ENCODE results near the gene GUK1.

GRCh38 chr1:228098323-228098931, 41.7 kb upstream of the GUK1 start:
- TF ChIP-seq ZNF274 (IDR thresholded peaks at IDR 0.05; ENCODE audit: low read depth, low read length), result no peak
- no peak for TF ChIP-seq YY1 (IDR thresholded peaks at IDR 0.05; ENCODE audit: insufficient read depth, insufficient read length)
